Right lung (tissue), 5 donors: ENCODE measurements around the gene SPRED2. TPM values are rescaled to one million over a fixed set of nuclear protein-coding genes. Genes with fewer than 3 reads are reported as not detected.

Experiments used
- DNase-seq, 2 donors: peaks; one replicate each; pipeline ENCODE4 v3.0.0-alpha.2; 2013
- polyA plus RNA-seq, 5 donors: library from polyadenylated mRNA; unstranded; fragments of 120-200 nt; gene quantifications; one replicate each; pipeline versions ENCODE4 v1.2.1 to v1.2.3, GENCODE V29; 2013; ENCODE audit warnings: inconsistent platforms in 1 of 5, low replicate concordance in 1 of 5; ENCODE audit not compliant: insufficient read length in 5 of 5, insufficient read depth in 1 of 5

The SPRED2 gene
- polyA plus RNA-seq, 5 donors: 27.3 to 39.5 (median 34.7) TPM

GRCh38 chr2:65369574-65369973, 62.8 kb downstream of the SPRED2 start:
- DNase-seq: no peak

GRCh38 chr2:65368468-65368867, 63.9 kb downstream of the SPRED2 start:
- DNase-seq: no peak

GRCh38 chr2:65367524-65367923, 64.9 kb downstream of the SPRED2 start:
- no peak for DNase-seq

GRCh38 chr2:65366595-65367125, 65.7 kb downstream of the SPRED2 start:
- DNase-seq: no peak

- no peak for DNase-seq
These were observed 67.2 kb downstream of the SPRED2 start for GRCh38 chr2:65364986-65365733.

- no peak for DNase-seq
These were observed 68.3 kb downstream of the SPRED2 start for GRCh38 chr2:65363879-65364666.

GRCh38 chr2:65361623-65362022, 70.8 kb downstream of the SPRED2 start:
- no peak for DNase-seq

GRCh38 chr2:65360441-65360840, 72.0 kb downstream of the SPRED2 start:
- no peak for DNase-seq

DNA sequence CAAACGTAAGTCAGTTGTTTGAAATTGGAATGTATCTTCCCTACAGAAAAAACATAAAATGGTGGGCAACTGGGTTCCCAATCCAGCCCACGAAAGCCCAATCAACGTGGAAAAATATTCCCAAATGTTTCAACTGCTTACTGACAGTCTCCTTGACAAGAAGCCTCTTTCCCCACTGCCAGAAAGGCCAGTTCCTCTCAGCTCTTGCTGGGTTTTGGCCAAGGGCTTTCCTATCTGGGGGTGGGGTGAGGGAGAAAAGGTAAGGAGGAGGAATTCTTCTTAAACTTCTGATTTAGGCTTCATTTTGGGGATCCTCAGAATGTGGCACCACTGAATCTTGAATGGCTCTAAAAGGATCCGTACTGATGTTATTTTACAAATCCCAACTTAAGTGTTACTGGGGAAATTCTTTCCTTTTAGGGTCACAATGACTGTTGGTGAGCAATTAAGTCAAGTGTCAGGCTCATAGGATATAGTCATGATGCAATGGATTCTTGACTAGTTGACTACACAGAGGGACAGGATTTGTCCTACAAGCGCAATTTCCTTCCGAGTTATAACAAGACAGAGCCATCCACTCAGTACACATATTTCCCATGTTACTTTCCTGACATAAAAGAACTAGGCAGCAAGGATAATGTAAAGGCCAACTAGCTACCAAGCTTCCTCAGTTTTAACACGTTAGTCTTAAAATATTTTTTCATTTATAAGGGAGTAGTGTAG, 73.6 kb downstream of the SPRED2 start:
- DNase-seq: no peak

GRCh38 chr2:65357959-65358294, 74.5 kb downstream of the SPRED2 start:
- no peak for DNase-seq

GRCh38 chr2:65357095-65357958, 75.1 kb downstream of the SPRED2 start:
- DNase-seq: no peak

- no peak for DNase-seq
These were observed 77.1 kb downstream of the SPRED2 start for GRCh38 chr2:65355186-65355831.

DNA sequence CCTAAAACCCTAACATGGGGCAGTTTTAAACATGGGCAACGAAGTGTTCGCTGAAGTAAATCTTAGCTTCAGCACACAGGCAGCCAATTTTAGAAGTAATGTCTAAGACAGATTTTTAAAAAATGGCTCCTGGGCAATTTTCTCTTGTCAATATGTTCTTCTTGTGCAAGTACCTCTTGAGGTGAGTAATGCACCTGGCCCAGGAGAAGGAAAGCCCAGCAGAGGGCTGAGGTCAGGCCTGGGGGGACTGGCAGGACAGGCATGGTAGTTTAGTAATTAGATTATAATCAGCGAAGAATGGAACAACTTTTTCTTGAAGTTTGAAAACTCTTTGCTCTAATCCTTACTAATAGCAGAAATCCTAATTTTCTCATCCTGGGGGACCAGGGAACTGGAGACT, 77.6 kb downstream of the SPRED2 start:
- DNase-seq: no peak

DNA sequence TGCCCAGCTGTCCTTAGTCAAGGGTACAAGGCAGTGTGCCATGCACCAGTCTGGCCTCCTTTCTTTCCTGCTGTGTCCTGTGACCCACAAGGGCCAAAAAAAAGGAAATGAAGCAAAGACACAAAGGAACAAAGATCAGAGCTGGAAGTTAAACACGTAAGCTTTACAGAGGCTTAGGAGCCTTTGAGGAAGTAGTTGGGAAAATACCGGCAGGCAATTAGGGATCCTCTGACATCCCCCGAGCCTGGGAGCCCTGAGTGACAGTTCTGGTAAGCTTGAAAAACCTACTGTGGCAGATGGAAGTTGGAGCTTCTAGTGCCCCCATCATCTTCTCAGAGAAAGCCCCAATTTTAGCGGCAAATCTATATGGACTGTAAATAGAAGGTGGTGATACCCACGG, 78.5 kb downstream of the SPRED2 start:
- DNase-seq: no peak

DNA sequence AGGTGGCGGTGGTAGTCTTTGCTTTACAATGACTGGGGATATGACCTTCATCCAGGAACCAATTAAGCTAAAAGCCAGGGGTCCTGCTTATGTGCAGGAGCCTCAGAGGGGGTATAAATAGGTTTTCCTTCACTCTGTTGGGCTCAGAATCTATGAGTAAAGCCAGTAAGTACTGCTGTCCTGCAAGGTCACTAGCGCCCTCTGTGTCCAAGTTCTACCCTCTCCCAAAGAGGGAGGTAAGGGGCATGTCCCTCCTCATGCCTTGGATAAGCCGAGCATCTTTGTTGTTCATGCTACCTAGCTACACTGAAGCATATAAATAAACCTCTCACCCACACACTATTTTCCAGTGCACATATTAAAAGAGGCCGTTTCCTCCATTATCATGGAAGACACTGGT, 79.4 kb downstream of the SPRED2 start:
- DNase-seq: no peak

GRCh38 chr2:65351948-65352595, 80.3 kb downstream of the SPRED2 start:
- DNase-seq: no peak

DNA sequence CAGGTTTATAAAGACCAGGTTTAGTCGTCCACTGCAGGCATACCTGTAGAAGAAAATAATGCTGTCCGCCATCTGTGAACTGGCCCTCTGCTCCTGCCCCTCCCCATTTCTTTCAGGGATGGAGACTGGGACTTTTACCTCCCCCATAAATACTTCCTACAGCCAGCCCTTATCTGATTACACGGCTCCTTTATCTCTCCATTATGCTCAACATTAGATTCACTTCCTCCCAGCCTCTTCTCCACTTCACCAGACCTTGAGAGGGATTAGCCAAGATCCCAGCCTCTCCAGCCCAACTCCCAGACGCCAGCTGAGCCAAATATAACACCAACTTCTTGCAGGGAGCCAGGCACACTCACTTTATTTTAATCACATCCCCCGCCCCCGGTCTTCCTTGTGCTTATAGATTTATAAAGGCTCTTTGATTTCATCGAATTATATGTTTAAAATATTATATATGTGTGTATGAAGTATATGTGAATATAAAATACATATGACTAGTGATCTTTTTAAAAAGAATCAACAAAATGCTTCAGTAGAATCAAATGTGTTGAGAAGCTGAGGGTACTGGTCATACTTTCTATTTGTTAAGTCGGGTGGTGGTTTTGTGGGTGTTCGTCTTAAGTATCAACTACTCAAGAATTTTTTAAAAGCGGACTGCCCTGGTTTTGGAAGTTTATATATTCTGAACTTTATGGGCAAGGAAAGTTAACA, 81.0 kb downstream of the SPRED2 start:
- DNase-seq: no peak

GRCh38 chr2:65350651-65351056, 81.7 kb downstream of the SPRED2 start:
- DNase-seq: no peak

DNA sequence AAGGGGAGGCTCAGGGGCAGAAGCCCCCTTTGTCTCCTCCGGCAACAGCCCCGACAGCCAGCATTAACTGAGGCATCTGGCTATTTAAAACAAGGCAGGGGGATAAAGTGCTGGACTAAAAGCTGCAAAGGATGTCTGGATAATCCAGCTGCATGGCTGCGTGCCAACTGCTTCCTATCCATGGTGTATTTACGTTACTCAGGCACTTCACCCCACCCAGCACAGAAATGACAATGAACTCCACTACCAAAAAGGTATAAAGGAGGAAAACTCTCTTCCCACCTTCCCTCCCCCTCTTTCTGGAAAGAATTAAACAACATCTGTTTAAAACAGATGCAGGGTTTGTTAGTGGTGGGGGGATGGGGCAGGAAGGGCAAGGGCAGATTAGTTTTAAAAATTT, 82.5 kb downstream of the SPRED2 start:
- peak; percentile 46 to 56 for DNase-seq

- DNase-seq: no peak
These were observed 84.5 kb downstream of the SPRED2 start for GRCh38 chr2:65347913-65348312.
